Measurements from ENCODE around the gene PSG5. TPM values are rescaled to one million over a fixed set of nuclear protein-coding genes. Genes with fewer than 3 reads are reported as not detected.
"Not testable (repeated sequence)": the region's sequence is repeated elsewhere in the genome, so short reads cannot be mapped to it uniquely, and the experiment has no call there.

Gene PSG5
- total RNA-seq, 2 donors from 2014 or later, result not detected

DNA sequence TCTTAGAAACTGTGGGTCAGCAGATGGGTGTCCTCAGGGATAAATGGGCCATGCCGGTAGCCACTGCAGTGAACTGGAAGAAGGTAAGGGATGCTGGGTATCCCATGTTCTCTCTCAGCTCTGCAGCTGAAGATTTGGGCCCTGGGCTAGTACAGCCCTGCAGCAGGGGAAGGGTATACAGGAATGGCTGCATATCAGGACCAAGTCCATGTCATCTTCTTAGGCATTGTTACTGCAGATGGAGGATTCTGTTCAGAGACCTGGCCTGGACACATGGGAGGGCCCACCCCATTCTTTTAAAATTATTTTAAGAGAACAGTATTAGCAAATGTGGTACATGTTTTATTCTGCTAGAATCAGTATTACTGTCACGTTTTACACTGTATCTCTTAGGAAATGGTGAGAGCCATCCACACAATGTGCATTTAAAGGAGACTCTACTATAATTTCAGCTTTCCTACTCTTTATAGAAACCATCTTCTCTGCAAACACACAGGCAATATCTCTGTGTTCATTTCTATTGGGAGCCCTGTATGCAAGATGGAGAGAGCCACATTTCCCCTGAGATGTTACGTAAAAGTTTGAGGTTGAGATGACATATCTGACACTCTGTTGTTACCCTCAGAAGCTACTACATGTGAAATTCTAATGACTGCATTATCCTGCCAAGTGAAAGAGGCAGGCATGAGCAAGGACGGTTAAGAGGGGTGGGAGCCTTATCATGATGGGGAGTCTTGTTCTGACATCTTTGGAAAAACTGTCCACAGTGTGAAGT, 6.2 kb upstream of the PSG5 start:
- H3K27me3 ChIP-seq (replicated peaks; ENCODE audit: insufficient read depth); DNase-seq (ENCODE audit: low spot score); H3K27ac ChIP-seq; H3K4me1 ChIP-seq (replicated peaks); H3K36me3 ChIP-seq; intact Hi-C loops (cut with DNase I); H3K4me3 ChIP-seq; H3K9me3 ChIP-seq: not testable (repeated sequence)
- WGBS, result 70% methylated on average over 4 of the region's 4 CpGs

GRCh38 chr19:43188092-43188491, 1.8 kb upstream of the PSG5 start:
- H3K27me3 ChIP-seq (replicated peaks; ENCODE audit: insufficient read depth); intact Hi-C loops (cut with DNase I); DNase-seq (ENCODE audit: low spot score); H3K4me3 ChIP-seq; H3K9me3 ChIP-seq; H3K27ac ChIP-seq; H3K36me3 ChIP-seq; H3K4me1 ChIP-seq (replicated peaks): not testable (repeated sequence)
- 71% methylated on average over 9 of the region's 9 CpGs for WGBS
- peak in 1 of 4 experiments; percentile 35 for TF ChIP-seq CTCF (IDR thresholded peaks at IDR 0.05)

DNA sequence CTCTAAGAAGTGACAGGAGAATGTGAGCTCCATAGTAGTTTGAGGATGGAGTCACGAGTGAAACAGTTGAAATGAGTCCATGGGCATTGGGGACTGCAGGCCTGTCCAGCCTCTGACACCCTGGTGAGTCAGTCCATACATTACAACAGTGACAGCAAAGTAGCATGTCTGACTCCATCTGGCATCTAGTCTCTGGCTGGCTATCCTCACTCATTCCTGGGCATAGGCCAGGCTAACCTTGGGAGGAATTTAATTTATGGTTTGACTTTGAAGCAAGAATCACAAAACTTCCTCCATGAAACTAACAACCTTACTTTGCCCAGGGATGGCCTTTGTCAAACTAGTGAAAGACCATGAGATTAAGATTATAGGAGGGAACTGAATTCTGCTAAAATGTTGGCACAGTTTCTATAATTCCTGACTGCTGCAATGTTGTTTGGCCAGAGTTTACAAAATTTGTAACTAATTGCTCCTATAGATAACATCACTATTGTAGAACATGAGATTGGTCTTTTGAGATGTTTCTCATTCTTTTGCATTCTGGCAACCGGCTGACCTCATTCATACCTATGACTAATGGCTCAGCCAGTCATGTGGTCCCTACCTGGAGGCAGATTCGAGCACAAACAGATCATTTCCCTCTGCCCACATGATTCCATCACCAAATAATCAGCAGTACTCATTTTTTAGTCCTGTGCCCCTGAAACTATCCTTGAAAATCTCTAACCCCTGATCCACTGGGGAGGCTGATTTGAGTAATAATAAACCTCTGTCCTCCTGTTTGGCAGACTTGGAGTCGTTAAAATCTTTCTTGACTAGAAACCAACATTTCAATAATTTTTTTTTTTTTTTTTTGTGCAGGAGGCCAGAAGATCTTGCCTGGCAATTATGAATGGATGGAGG, 4.2 kb downstream of the PSG5 start:
- H3K9me3 ChIP-seq; H3K27ac ChIP-seq; H3K4me1 ChIP-seq (replicated peaks); intact Hi-C loops (cut with DNase I); H3K27me3 ChIP-seq (replicated peaks; ENCODE audit: insufficient read depth); H3K4me3 ChIP-seq; H3K36me3 ChIP-seq: not testable (repeated sequence)
- peak; percentile 24 for DNase-seq (ENCODE audit: low spot score)
- WGBS, result 28% methylated on average over 4 of the region's 4 CpGs

GRCh38 chr19:43179569-43180147, 6.7 kb downstream of the PSG5 start:
- H3K9me3 ChIP-seq; H3K36me3 ChIP-seq; H3K4me3 ChIP-seq; DNase-seq (ENCODE audit: low spot score); H3K27me3 ChIP-seq (replicated peaks; ENCODE audit: insufficient read depth); intact Hi-C loops (cut with DNase I); H3K27ac ChIP-seq; H3K4me1 ChIP-seq (replicated peaks): not testable (repeated sequence)
- WGBS, result 20% methylated on average over 1 of the region's 1 CpG

DNA sequence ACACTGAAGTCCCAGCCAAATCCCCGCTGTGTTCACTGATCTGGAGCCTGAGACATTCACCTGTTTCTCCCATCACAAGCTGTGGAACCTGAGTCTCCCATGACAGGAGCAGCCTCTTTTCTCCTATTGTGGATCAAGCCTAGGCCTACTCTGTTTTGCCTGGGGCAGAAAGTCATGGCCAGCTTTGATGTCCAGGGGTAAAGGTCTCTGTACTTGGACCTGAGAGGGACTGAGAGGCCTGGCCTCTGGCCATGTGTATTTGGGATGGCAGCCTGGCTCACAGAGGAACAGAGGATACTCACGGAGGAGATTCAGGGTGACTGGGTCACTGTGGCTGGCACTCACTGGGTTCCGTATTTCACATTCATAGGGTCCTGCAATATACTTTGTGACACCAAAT, 7.8 kb downstream of the PSG5 start:
- H3K9me3 ChIP-seq; intact Hi-C loops (cut with DNase I); H3K36me3 ChIP-seq; H3K27ac ChIP-seq; H3K4me3 ChIP-seq; H3K27me3 ChIP-seq (replicated peaks; ENCODE audit: insufficient read depth); DNase-seq (ENCODE audit: low spot score); H3K4me1 ChIP-seq (replicated peaks): not testable (repeated sequence)
- WGBS, result 92% methylated on average over 3 of the region's 3 CpGs

DNA sequence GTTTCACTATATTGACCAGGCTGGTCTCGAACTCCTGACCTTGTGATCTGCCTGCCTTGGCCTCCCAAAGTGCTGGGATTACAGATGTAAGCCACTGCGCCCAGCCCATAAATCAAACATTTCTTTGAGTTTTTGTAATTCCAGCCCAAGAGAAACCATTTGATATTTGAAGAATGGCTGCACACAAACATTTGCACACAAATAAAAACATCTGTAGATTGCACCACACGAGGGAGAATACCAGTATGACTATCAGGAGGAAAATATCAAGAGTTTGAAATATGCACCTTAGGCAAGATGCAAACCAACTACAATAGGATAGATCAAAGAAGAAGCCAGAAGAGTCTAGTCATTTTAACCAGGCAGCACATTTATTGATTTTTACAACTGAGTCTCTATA, 20.4 kb downstream of the PSG5 start:
- intact Hi-C loops (cut with DNase I); H3K9me3 ChIP-seq; H3K4me3 ChIP-seq; H3K4me1 ChIP-seq (replicated peaks); DNase-seq (ENCODE audit: low spot score); H3K27me3 ChIP-seq (replicated peaks; ENCODE audit: insufficient read depth); H3K27ac ChIP-seq; H3K36me3 ChIP-seq: not testable (repeated sequence)
- WGBS, result 69% methylated on average over 3 of the region's 3 CpGs

- H3K4me1 ChIP-seq (replicated peaks); H3K27me3 ChIP-seq (replicated peaks; ENCODE audit: insufficient read depth); H3K36me3 ChIP-seq; intact Hi-C loops (cut with DNase I); H3K9me3 ChIP-seq; H3K4me3 ChIP-seq; H3K27ac ChIP-seq; DNase-seq (ENCODE audit: low spot score): not testable (repeated sequence)
- 70% methylated on average over 3 of the region's 3 CpGs for WGBS
Observed at GRCh38 chr19:43163135-43163534, 23.2 kb downstream of the PSG5 start.

- H3K27me3 ChIP-seq (replicated peaks; ENCODE audit: insufficient read depth); intact Hi-C loops (cut with DNase I); H3K4me1 ChIP-seq (replicated peaks); H3K9me3 ChIP-seq; H3K27ac ChIP-seq; DNase-seq (ENCODE audit: low spot score); H3K4me3 ChIP-seq; H3K36me3 ChIP-seq: not testable (repeated sequence)
- 58% methylated on average over 2 of the region's 2 CpGs for WGBS
Observed at GRCh38 chr19:43162261-43162660, 24.1 kb downstream of the PSG5 start.

Data from prostate gland (tissue), 2 donors.